SIG-M5 (cell line): ENCODE measurements around the gene LIPJ.

Experiments used
- DNase-seq: peaks from one replicate; lab custom pipeline; 2025; lab: John Stamatoyannopoulos, UW

LIPJ gene, protein sequence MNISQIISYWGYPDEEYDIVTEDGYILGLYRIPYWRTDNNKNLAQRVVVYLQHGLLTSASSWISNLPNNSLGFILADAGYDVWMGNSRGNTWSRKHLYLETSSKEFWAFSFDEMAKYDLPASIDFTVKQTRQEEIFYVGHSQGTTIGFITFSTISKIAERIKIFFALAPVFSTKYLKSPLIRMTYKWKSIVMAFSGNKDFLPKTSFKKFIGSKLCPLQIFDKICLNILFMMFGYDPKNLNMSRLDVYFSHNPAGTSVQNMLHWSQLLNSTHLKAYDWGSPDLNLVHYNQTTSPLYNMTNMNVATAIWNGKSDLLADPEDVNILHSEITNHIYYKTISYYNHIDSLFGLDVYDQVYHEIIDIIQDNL

DNA sequence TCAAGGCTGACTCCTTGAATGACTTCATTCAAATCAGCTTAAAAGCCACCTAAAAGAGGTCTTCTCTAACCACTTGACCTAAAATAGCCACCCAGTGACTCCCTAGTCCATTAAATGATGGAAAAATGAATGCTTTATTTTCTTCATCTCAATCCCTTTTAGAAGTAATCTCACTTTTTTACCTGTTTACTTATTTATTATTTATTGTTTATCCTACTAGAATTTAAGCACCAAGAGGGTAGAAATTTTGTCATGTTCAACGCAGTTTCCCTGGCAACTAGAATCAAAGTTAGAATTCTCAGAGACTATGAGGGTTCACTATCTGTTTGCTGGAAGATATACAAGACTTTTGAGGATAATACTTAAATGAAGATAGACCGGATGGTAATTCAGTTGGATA is at the start of gene LIPJ:
LIPJ (plus strand) TSS at position 301 of the 400 bp plus-strand sequence. CDS start 3,926 bp downstream, outside the sequence.
- no peak for DNase-seq

DNA sequence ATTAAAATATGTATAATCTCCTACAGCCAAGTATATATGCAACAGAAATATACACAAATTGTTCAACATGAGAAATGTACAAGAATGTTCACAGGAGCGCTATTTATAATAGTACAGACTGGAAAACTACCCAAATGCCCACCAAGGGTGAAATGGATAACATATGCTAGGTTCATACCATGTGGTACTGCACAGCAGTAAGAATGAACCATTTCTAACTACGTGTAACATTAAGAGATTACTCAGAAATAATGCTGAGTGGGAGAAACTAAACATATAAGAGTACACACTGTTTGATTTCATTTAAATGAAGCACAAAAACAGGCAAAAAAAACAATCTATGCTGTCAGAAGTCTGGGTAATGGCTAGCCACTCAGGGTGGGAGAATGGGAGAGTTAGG is 49.2 kb upstream of the LIPJ start:
- no peak for DNase-seq

DNA sequence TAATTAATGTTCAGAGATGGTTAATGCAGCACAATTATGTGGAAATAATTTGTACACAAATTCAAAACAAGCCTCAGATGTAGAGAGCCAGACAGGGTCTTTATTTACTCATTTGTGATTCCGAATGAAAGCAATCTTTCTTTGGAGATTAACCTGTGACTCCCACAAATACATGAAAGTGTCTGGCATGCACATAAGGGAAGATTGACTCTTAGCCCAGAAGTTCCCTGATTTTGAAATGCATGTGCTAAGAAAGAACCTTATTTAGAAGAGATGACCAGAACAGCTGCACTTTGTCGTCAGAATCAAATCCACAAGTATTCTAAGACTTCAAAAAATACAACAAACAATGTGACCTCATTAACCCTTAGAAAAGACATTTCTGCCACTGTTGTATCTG is 48.5 kb upstream of the LIPJ start:
- no peak for DNase-seq

DNA sequence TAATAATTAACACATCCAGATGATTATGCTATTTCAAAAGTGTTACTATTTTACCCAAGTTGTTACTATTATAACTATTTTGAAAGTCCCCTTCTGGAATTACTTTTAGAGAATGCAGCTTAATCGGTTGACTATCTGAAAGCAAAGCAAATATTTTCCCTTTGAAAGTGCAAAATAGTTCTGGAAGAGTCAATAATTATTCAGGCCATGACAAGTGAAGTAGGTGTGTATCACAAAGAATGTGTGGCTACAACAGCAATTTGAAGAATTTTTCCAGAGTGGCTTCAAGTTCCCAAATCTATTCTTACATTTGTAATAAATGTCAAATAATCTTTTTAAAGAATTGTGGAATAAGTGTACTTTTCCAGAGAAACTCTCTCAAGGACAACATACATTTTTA is 46.2 kb upstream of the LIPJ start:
- DNase-seq: no peak

DNA sequence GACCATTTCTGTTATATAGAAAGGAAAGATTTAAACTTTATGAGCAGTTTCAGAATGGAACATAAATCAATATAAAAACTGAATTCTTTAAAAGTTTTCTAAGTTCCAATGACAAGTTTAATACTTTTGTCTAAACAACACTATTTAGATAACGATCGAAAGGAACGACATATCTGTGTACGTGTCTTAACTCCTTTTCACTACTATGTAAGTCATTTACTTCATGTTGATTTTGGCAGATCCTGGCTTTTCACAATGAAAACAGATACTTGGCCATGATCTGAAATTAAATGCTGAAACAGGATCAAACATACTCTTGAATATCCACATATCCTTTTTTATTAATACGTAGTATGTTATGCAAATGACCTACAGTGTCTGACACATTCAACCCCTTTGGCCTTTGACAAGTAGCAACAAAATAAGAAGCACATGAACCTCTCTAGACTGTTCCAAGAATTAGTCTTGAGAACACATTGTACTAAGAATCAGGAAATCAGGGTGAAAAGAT is 45.4 kb upstream of the LIPJ start:
- DNase-seq: no peak

DNA sequence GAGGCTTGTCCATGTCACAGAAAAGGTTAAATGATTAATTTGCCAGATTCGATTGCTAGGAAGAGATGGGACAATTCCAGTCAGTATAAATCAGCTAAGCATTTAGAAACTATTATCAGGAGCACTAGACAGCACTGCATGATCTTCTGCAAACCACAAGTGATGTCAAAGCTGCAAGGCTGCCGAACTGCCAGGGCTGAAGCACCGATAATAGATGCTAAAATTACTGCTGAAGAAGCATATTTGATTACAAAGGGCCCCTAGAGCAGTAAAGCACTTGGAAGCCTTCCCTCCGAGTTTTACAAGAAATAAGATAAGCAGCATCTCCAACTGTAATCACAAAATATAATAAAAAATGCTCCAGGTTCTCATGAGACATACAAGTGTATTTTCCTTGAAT is 44.0 kb upstream of the LIPJ start:
- no peak for DNase-seq

DNA sequence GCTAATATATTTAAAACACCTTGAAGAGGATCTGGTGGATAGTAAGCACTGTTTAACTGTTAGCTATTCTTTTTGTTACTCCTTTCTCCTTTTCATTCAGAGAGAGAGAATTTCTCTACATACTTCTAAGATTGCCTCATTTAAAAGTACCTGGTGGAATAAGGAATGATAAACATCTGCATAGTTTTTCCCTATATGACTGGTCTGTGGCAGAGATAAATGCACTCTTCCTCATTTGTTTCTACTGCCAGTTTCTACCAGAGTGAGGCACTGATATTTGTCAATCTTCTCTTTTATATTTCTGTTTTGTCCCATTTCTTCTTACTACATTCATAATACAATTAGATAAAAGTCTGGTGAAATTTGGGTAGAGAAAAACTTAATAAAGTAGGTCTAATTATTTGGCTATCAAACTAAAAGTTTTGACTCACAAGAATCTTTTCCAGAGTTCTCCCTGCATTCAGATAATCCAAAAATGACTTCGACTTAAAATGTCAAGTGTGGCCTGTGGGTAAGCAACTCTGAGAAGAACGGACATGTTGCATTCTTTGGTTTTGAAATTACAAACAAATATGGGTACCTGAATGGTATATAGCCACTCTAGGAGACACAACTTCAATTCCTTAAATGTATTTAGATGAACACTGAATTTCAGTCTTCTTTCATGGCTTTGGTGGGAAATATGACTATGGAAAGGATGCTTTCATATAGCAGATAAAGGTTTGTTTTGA is 42.3 kb upstream of the LIPJ start:
- DNase-seq: no peak

DNA sequence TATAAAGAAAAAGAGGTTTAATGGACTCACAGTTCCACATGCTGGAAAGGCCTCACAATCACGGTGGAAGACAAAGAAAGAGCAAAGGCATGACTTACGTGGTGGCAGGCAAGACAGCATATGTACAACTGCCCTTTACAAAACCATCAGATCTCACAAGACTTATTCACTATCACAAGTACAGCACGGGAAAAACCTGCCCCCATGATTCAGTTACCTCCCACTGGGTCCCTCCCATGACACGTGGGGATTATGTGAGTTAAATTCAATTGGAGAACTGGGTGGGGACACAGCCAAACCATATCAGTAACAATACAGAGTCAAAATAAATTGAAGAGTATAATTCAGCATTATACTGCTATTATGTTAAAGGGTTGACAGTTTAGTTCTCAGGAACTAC is 41.2 kb upstream of the LIPJ start:
- DNase-seq: no peak

DNA sequence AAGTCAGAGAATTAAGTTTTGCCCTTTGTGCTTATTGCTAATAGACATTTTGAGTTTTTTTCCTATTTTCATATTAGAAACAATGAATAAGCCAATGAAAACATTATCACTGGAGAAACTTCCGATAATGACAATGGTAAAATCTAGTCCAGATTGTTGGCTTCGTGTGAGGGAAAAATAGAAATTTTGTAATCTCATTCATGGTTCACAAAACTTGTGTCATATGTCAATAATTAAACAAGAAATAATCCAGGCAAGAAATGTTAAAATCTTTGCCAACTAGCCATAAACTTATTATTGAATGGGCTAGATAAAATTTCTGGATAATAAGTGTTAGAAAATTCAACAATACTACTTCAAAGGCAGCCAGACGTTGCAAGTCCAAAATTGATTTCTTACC is 40.1 kb upstream of the LIPJ start:
- no peak for DNase-seq

DNA sequence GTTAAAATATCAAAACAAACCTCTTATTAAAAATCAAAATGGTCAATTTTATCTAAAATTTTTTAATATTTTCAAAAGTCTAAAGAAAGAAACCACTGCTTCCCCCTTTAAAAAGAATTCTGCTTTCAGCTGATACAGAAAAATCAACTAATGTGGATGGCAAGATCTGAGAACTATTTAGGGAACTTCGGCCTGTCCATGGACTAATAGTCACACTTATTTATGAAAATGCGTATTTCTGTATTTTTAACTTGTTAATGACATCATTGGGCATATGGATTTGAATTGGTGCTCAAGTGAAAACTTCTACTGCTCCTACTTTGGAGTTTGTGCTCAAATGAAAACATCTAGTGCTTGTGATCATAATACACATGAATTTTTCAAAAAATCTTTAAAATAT is 35.3 kb upstream of the LIPJ start:
- no peak for DNase-seq

DNA sequence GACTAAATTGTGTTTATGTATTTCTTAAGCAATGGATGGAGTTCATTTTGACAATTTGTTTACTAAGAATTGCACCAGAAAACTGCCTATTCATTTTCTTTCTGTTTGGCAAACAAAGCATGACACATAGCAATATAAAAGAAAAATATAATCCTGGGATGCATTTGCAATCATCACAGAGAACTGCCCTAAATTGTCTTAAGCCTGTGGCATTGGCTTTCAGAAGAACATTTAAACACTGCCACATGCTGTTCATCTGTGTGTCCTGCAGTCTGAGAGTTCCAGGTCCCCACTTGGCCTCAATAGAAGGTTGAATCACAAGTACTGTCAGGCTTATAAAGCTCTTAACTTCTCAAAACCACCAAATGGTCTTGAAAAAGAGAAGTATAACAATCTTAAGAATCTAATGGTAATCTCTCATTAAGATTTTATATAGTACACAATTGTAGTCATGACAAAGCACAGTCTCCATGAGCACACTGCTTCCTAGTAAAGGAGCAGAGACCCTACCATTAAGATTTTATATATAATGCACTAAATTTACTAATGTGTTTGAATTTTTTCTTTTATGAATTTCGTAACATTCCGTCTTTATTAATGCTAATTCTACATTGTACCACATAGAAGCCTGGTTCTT is 33.3 kb upstream of the LIPJ start:
- no peak for DNase-seq

DNA sequence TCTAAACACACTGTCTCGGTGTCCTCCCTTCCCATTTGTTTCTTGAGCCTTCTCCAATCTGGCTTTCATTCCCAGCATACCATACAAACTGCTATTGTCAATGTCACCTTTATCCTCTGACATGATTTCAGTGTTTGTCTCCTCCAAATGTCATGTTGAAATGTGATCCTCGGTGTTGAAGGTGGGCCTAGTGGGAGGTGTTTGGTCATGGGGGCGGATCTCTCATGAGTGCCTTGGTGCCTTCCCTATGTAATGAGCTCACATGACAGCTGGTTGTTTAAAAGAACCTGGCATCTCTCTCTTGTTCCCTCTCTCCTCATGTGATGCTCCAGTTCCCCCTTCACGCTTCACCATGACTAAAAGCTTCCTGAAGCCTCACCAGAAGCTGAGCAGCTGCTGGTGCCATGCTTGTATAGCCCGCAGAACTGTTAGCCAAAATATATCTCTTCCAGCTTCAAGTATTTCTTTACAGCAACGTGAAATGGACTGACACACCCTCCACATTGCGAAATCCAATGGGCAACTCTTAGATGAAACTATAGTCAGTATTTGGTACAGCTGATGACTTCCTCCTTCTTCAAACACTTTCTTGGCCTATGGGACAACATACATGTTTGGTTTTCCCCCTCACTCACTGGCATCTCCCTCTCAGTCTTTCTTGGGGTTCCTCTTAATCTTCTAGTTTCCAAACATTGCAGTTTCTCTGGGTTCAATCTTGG is 31.2 kb upstream of the LIPJ start:
- DNase-seq: peak; percentile 5

DNA sequence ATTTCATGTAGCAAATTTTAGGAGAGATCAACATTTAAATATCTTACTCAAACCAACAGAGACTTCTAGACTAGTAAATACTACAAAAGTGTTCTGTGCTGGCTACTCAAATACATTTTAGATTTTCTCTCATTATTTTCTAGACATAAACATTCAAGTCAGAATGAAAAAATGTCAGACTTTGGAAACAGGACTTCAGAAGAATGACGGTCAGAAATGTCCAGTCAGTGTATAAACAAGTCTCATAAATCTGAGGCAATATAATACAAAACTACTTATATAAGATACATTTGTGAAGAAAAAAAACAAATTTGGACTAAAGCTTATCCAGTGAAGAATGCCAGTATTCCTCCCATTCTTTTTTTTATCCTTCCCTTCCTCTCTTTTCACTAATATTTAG is 29.3 kb upstream of the LIPJ start:
- no peak for DNase-seq

DNA sequence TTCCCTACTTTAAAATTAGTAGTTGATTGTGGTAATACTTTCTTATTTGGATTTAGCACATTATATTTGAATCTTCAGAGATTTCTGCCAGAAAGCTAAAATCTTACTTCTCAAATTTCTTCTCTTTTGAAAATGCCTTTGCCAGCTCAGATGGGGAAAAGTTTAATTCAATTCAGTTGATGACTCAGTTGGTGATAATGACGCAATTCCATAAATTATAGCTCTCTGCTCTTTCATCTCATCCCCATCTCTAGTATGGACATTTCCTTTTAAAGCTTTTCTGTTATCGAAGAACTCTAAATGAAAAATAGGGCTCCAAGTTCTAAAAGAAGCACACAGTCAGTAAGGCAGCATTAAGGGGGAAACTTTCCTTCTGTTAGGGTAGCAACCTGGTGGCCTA is 28.9 kb upstream of the LIPJ start:
- no peak for DNase-seq

DNA sequence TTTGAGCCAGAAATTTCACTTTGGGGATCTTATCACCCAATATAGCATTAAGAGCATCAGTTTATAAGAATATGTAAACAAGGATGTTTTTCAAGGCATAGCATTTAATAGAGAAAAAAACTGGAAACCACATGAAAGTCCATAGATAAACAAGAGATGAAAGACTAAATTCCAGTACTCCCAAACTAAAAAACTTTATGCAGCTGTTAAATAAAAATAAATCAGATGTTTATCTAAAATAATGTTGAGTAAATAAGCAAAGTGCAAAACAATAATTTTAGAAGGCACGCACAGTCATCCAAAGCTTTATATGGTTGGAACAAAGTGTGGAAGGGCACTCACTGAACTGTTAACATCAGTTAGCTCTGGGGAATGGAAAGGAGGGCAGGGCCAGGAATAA is 24.4 kb upstream of the LIPJ start:
- no peak for DNase-seq

DNA sequence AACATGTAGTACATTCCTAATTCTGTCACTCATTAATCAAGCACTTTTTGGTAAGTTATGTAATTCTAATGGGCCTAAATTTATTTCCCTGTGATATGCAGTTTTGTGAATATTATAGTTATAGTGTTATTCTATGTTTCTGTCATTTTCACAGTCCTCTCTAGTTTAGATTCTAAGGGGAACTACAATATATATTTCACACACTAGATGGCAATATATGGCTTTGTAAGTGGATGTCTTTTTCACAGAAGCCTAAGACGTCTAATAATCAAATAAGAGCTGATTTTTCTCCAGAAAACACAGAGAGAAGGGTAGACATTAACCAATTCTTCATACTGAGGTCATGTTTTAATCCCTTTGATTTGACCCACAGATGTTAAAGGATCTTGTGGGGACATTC is 21.5 kb upstream of the LIPJ start:
- DNase-seq: peak; percentile 2

DNA sequence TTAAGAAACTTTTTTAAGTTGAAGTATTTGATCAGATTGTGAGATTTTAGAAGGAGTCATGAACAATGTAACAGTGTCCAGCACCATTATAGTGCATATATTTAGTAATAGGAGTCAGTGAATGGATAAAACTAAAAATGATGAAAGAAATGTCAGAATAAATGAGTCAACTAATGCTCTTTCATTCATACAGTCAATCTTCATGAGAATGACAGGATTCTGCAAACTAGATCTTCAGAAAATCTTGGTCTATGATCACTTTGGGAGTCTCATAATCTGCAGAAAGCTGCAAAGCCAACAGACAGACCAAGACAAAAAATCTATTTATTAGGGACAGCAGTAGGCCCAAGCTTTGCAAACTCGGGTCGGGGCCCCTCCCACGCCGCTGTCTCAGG is 4.2 kb upstream of the LIPJ start:
- no peak for DNase-seq

DNA sequence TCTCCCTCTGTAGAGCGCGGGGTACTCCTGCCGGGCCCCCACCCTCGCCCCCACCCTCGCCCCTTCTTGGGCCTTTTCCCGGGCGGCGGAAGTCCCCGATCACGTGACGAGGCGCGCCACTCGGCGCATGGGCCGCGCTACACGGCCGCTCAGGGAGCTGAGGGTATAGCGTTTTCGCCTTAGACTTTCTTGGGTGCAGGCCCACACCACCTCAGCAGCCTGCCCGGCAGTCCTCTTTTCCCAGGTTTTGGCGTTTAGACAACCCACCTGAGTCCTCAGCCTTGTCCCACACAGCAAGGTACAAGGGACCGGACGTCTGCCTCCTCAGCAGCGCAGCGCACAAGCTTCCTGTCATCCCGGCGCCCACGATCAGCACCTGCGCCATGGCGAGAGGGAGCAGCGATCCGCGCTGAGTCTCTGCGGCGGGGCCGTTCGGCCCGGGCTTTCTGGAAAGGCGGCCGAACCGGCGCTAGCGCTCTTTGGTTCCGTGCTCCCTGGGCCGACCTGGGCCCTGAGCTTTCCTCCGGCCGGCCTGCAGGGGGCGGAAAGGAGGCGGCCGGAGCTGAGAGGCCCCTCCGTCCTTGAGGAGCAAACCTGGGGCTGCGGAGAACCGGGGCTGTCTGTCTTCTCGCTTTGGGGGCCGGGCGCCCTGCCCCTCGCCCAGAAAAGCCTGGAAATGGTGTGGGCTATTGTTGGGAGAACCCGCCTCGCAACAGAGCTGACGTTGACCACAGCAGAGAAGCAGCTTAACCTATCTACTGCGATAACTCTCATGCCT is 3.6 kb upstream of the LIPJ start, which contains the start of gene RNLS:
RNLS (minus strand) TSS at position 513 of the 778 bp plus-strand sequence.
- no peak for DNase-seq

DNA sequence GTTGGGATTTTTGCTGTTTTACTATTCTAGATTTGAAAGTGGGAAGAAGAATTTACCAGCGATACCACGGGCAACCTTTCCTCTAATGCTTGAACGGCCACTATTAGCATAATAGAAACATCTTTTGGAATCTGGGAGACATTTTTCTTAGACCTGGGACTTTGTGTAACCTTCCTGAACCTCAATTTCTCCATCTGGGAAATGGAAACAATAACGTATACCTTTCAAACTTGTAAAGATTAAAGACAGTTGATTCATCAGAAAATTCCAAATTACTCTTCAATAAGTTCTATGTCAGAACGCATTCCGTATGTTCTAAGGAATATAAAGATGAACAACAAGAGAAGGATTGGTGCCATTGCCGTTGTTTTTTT is 3.0 kb upstream of the LIPJ start:
- no peak for DNase-seq

DNA sequence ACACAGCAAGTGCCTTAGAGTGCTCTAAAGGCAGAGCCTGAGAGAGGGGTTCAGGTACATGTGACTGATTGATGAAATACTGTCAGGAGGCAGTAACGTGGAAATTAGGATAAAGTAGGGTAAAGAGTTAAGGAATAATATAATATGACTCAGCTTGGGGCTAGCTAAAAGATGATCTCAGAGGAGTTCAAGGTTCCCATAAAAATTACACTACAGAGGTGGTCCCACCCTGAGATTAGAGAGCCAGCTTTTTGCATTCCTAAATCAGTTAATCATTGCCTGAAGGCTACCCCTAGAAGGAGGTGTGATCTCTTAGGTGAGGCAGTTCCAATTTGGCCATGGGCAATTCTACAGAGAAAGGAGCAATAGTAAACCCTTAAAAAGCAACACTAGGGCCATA is 5.8 kb downstream of the LIPJ start:
- DNase-seq: no peak

DNA sequence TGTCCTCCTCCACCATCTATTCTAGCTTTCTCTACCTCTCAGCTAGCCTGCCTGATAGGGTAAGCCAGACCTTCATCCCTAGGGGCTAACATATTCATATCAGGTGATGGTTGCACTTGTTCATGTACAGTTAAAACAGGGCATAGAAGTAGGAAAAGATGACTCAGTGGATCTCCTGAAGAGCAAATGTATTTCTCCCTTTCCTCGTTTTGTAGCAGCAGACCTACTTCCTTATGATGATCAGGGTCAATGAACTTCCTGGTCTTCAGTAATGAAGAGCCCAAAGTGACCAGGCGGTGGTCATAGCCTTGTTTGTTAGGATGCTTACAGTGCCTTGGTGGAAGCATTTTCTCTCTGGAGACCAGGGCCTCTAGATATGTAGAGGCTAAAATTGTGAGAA is 6.3 kb downstream of the LIPJ start:
- DNase-seq: no peak

DNA sequence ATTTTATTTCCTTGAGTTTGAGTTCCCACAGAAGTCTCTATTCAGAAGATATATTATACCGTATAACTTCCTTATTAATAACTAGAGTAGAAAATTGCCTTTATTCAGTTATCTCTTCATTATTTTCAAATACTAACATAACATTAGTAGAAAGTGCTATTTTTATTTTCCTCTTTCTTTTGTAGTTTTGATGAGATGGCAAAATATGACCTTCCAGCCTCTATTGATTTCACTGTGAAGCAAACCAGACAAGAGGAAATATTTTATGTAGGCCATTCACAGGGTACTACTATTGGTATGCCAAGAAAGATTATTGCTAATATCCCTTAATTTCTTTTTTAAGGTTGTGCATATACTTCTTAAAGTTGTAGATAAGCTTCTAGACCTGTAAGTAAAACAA is 7.9 kb downstream of the LIPJ start:
- no peak for DNase-seq
